Gastroesophageal sphincter (tissue), 4 donors: ENCODE measurements around the gene CLIP2. TPM values are rescaled to one million over a fixed set of nuclear protein-coding genes. Genes with fewer than 3 reads are reported as not detected.
"Not testable (repeated sequence)": the region's sequence is repeated elsewhere in the genome, so short reads cannot be mapped to it uniquely, and the experiment has no call there.

ENCODE experiments used
- ATAC-seq: fragments of 150-250 bp; one replicate; pipeline ENCODE4 v1.9.1; 2016; ENCODE audit warnings: mild to moderate bottlenecking, moderate library complexity
- H3K27ac ChIP-seq, 4 donors: fragments of 200-600 bp; sonication (generic) in 3 of 4; 1 replicate in 3 of 4; 2 replicates in 1 of 4; pipeline ENCODE4 v1.5.1; 2016 to 2019
- H3K27me3 ChIP-seq: fragments of 200-600 bp; sonication (generic); one replicate; pipeline ENCODE4 v1.5.1; 2019
- H3K36me3 ChIP-seq, 2 donors: fragments of 200-600 bp; sonication (generic); one replicate each; pipeline ENCODE4 v1.5.1; 2019; ENCODE audit warnings: control low read depth in 1 of 2
- H3K4me1 ChIP-seq, 3 donors: fragments of 200-600 bp; sonication (generic); 1 replicate in 2 of 3; 2 replicates in 1 of 3; pipeline ENCODE4 v1.5.1; 2016 to 2019; ENCODE audit warnings: control low read depth in 2 of 3
- H3K4me3 ChIP-seq, 2 donors: fragments of 200-600 bp; sonication (generic); one replicate each; pipeline ENCODE4 v1.5.1; 2019; ENCODE audit warnings: mild to moderate bottlenecking in 1 of 2, moderate library complexity in 1 of 2
- H3K9me3 ChIP-seq, 3 donors: fragments of 200-600 bp; sonication (generic); one replicate each; pipeline ENCODE4 v1.5.1; 2017 to 2019; ENCODE audit warnings: control low read depth in 2 of 3
- CTCF ChIP-seq, 4 experiments: fragments of 200-600 bp in 2 of 4; fragments of 450-650 bp in 2 of 4; sonication (generic) in 1 of 4; IDR thresholded peaks; one replicate each; pipeline ENCODE4 v1.5.1; 2017 to 2019; ENCODE audit warnings: antibody characterized with exemption in 4 of 4, mild to moderate bottlenecking in 2 of 4, moderate library complexity in 2 of 4
- EP300 ChIP-seq: sonication (generic); formaldehyde crosslinking; IDR thresholded peaks from one replicate; pipeline ENCODE4 v1.6.1; 2017; ENCODE audit warnings: antibody characterized with exemption, mild to moderate bottlenecking
- POLR2A ChIP-seq, 2 donors: fragments of 450-650 bp; IDR thresholded peaks; one replicate each; pipeline ENCODE4 v1.6.1; 2017; ENCODE audit warnings: antibody characterized with exemption in 2 of 2, mild to moderate bottlenecking in 2 of 2, moderate library complexity in 1 of 2
- POLR2AphosphoS5 ChIP-seq: sonication (generic); formaldehyde crosslinking; IDR thresholded peaks from one replicate; pipeline ENCODE4 v1.6.1; 2017; ENCODE audit warnings: antibody characterized with exemption
- WGBS, 2 donors: methylation state at CpG; one replicate each; pipeline ENCODE4 v1.1.5; 2018; ENCODE audit warnings: low coverage in 1 of 2; 5-methylcytosine and 5-hydroxymethylcytosine counted together
- total RNA-seq, 4 donors: library from RNA; depleted of rRNA; stranded (reverse); fragments of >200 nt; gene quantifications; one replicate each; pipeline ENCODE4 v1.1.0, GENCODE V29; 2016

The CLIP2 gene
- total RNA-seq, 4 donors from 2014 or later, result 23.0 to 50.7 (median 35.5) TPM

GRCh38 chr7:74439541-74439940, 150.3 kb downstream of the CLIP2 start:
- ATAC-seq, result no peak
- no peak for TF ChIP-seq POLR2AphosphoS5
- no peak for TF ChIP-seq EP300
- TF ChIP-seq POLR2A (IDR thresholded peaks at IDR 0.05), result no peak
- no peak for TF ChIP-seq CTCF (IDR thresholded peaks at IDR 0.05)
- no peak overlapping the region for H3K4me3 ChIP-seq
- no peak overlapping the region for H3K27ac ChIP-seq
- H3K9me3 ChIP-seq, result peaks cover 0 to 13% (median 0%) of the 10 kb centered on the region in 3 donors
- H3K4me1 ChIP-seq, result no peaks in the 10 kb centered on the region
- H3K36me3 ChIP-seq, result no peaks in the 10 kb centered on the region
- H3K27me3 ChIP-seq, result no peaks in the 10 kb centered on the region
- WGBS, 2 donors, result 89 to 100% methylated on average over 1 to 3 of the region's 4 CpGs

- H3K4me3 ChIP-seq, H3K27ac ChIP-seq, H3K27me3 ChIP-seq, H3K36me3 ChIP-seq, ATAC-seq, H3K4me1 ChIP-seq: not testable (repeated sequence)
- H3K9me3 ChIP-seq, result peaks cover 0 to 13% (median 0%) of the 10 kb centered on the region in 3 donors
- WGBS, 2 donors, result 95% methylated on average over 3 of the region's 3 CpGs; no CpG with 5 or more reads in 1 of the 2 donors
Observed at GRCh38 chr7:74440143-74440542, 150.9 kb downstream of the CLIP2 start.

GRCh38 chr7:74441801-74442200, 152.6 kb downstream of the CLIP2 start:
- no peak overlapping the region for H3K27ac ChIP-seq
- no peaks in the 10 kb centered on the region for H3K36me3 ChIP-seq
- TF ChIP-seq POLR2AphosphoS5 (no peak), CTCF (IDR thresholded peaks at IDR 0.05) (no peak), EP300 (no peak), POLR2A (IDR thresholded peaks at IDR 0.05) (no peak)
- WGBS, 2 donors, result 73% methylated on average over 6 of the region's 10 CpGs; no CpG with 5 or more reads in 1 of the 2 donors
- H3K27me3 ChIP-seq, result no peaks in the 10 kb centered on the region
- no peaks in the 10 kb centered on the region for H3K4me1 ChIP-seq
- H3K4me3 ChIP-seq, result no peak overlapping the region
- ATAC-seq, result no peak
- H3K9me3 ChIP-seq, result peaks cover 0 to 13% (median 0%) of the 10 kb centered on the region in 3 donors

GRCh38 chr7:74443543-74444247, 154.5 kb downstream of the CLIP2 start:
- 56 to 66% methylated on average over 11 to 12 of the region's 21 CpGs for WGBS, 2 donors
- no peak for ATAC-seq
- H3K9me3 ChIP-seq, result peaks cover 0 to 2% (median 0%) of the 10 kb centered on the region in 3 donors

GRCh38 chr7:74449144-74449543, 159.9 kb downstream of the CLIP2 start:
- TF ChIP-seq EP300, result no peak
- TF ChIP-seq CTCF (IDR thresholded peaks at IDR 0.05), result no peak
- TF ChIP-seq POLR2A (IDR thresholded peaks at IDR 0.05), result no peak
- TF ChIP-seq POLR2AphosphoS5, result no peak
- 83 to 89% methylated on average over 3 to 4 of the region's 4 CpGs for WGBS, 2 donors

More at GRCh38 chr7:74443543-74444247, 154.5 kb downstream of the CLIP2 start:
- no peaks in the 10 kb centered on the region for H3K4me1 ChIP-seq
- no peaks in the 10 kb centered on the region for H3K27me3 ChIP-seq
- no peak overlapping the region for H3K4me3 ChIP-seq
- TF ChIP-seq POLR2A (IDR thresholded peaks at IDR 0.05), result no peak
- no peak for TF ChIP-seq CTCF (IDR thresholded peaks at IDR 0.05)
- no peak for TF ChIP-seq EP300
- no peak for TF ChIP-seq POLR2AphosphoS5
- no peaks in the 10 kb centered on the region for H3K36me3 ChIP-seq
- H3K27ac ChIP-seq, result no peak overlapping the region

More at GRCh38 chr7:74449144-74449543, 159.9 kb downstream of the CLIP2 start:
- peaks cover 0 to 18% (median 3%) of the 10 kb centered on the region in 3 donors for H3K4me1 ChIP-seq
- ATAC-seq, result no peak
- H3K4me3 ChIP-seq, result no peak overlapping the region
- no peaks in the 10 kb centered on the region for H3K27me3 ChIP-seq
- no peak overlapping the region for H3K27ac ChIP-seq
- no peaks in the 10 kb centered on the region for H3K9me3 ChIP-seq
- H3K36me3 ChIP-seq, result no peaks in the 10 kb centered on the region
